Heart left ventricle (tissue), 16 donors: ENCODE measurements around the gene LONP2. TPM values are rescaled to one million over a fixed set of nuclear protein-coding genes. Genes with fewer than 3 reads are reported as not detected.
"Not testable (repeated sequence)": the region's sequence is repeated elsewhere in the genome, so short reads cannot be mapped to it uniquely, and the experiment has no call there.

Experiments
- ATAC-seq, 4 donors: fragments of 200-7000 bp; cut with Tn5 transposase; one replicate each; pipeline ENCODE4 v1.9.1; 2020 to 2022; ENCODE audit warnings: moderate library complexity in 4 of 4, mild to moderate bottlenecking in 3 of 4, moderate number of reproducible peaks in 1 of 4
- DNase-seq, 5 donors: peaks; one replicate each; pipeline ENCODE4 v3.0.0-alpha.2; 2020
- H3K27ac ChIP-seq, 12 donors: fragments of 200-600 bp; sonication (generic) in 4 of 12; one replicate each; pipeline versions ENCODE4 v1.5.0 to v1.8.0; 2016 to 2022; ENCODE audit warnings: mild to moderate bottlenecking in 2 of 12
- H3K27me3 ChIP-seq, 9 donors: fragments of 200-600 bp; sonication (generic) in 2 of 9; one replicate each; pipeline versions ENCODE4 v1.5.1 to v1.8.0; 2016 to 2022; ENCODE audit warnings: mild to moderate bottlenecking in 3 of 9
- H3K36me3 ChIP-seq, 9 donors: fragments of 200-600 bp; sonication (generic) in 2 of 9; one replicate each; pipeline versions ENCODE4 v1.5.0 to v1.8.0; 2018 to 2022; ENCODE audit warnings: mild to moderate bottlenecking in 2 of 9
- H3K4me1 ChIP-seq, 12 donors: fragments of 200-600 bp; sonication (generic) in 4 of 12; one replicate each; pipeline versions ENCODE4 v1.5.0 to v1.8.0; 2016 to 2022; ENCODE audit warnings: mild to moderate bottlenecking in 3 of 12
- H3K4me3 ChIP-seq, 12 donors: fragments of 200-600 bp; sonication (generic) in 4 of 12; one replicate each; pipeline versions ENCODE4 v1.5.0 to v1.8.0; 2017 to 2022; ENCODE audit warnings: mild to moderate bottlenecking in 9 of 12, moderate library complexity in 4 of 12
- H3K9me3 ChIP-seq, 12 donors: fragments of 200-600 bp; sonication (generic) in 4 of 12; one replicate each; pipeline versions ENCODE4 v1.5.0 to v1.8.0; 2016 to 2022; ENCODE audit warnings: mild to moderate bottlenecking in 1 of 12
- CTCF ChIP-seq, 12 donors: fragments of 200-600 bp; sonication (generic) in 4 of 12; IDR thresholded peaks; one replicate each; pipeline versions ENCODE4 v1.5.0 to v1.8.0; 2018 to 2022; ENCODE audit warnings: antibody characterized with exemption in 12 of 12, mild to moderate bottlenecking in 5 of 12
- POLR2A ChIP-seq, 2 donors: fragments of 450-650 bp; IDR thresholded peaks; one replicate each; pipeline ENCODE4 v1.6.1; 2017; ENCODE audit warnings: antibody characterized with exemption in 2 of 2, mild to moderate bottlenecking in 2 of 2, moderate library complexity in 2 of 2
- WGBS, 4 donors: extraction: QIAGEN DNeasy Blood & Tissue Kit in 2 of 4; methylation state at CpG; one replicate each; pipeline versions ENCODE4 v1.1.5 to v1.1.7; 2013 to 2018; 5-methylcytosine and 5-hydroxymethylcytosine counted together
- intact Hi-C, 10 donors: fragments of 100-400 bp; cut with DNase I; formaldehyde crosslinking; loops; one replicate each; pipeline versions ENCODE4 v1.11.1 to v1.14.2; 2022
- polyA plus RNA-seq, 2 donors: library from polyadenylated mRNA; stranded (reverse); fragments of 200-250 nt; gene quantifications; one replicate each; pipeline ENCODE4 v1.2.3, GENCODE V29; 2013
- total RNA-seq, 9 donors: library from RNA; depleted of rRNA in 2 of 9; stranded (reverse); fragments of >200 nt in 2 of 9; fragmentation: NEBNext Ultra II Directional in 3 of 9; extraction: Animal tissue kit (Norgen Biotek cat#: 25700) in 3 of 9; gene quantifications; one replicate each; pipeline versions ENCODE4 v1.1.0 to v1.2.4, GENCODE V29; 2016 to 2023
- donor health status: ischemic (EF 13 %, LVEDD 7.1; RV severe dilation, severe dysfunction).
- donor health status: healthy with polysubstance abuse.
- donor health status: DM: no; HTN: yes; CAD: no.
- donor health status: DM: no; HTN: no; CAD: no.
- donor health status: ischemic (EF 25% LVEDD 6.9; RV normal size, moderate dysfunction).
- donor health status: ischemic (EF 25% LVEDD 5.7; RV mildly dilated, moderate dysfunction).
- donor health status: healthy.
- donor health status: DM: yes; HTN: yes; CAD: no.
- donor health status: ischemic (EF 35%, LVEDD 5.7; RV mildly dilated, moderate dysfunction).
- donor health status: nonischemic (EF 11% LVEDD 7.7; RV severe dilation, severe dysfunction).
- donor health status: DM: yes; HTN: yes; CAD: no.
- donor health status: PGD.
- donor health status: ischemic (EF 29% LVEDD 5.4; RV normal size, mild dysfunction).
- donor health status: nonischemic (EF 23%, LVEDD 6.1; RV moderate dilation, normal function).

Gene LONP2
- total and polyA plus RNA-seq, 11 donors: 24.8 to 87.4 (median 69.2) TPM

GRCh38 chr16:48367441-48368049, 123.4 kb downstream of the LONP2 start:
- H3K27ac ChIP-seq: peak overlapping the region in 1 of 12 donors; percentile 8
- H3K4me3 ChIP-seq: no peak overlapping the region
- H3K36me3 ChIP-seq: peaks cover 0 to 3% (median 0%) of the 10 kb centered on the region in 9 donors
- intact Hi-C loops: loop anchor here in 3 of 10 donors (2.0 to 5.0 kb wide), 3 partner anchors 15 to 175 kb away; no protein-coding TSS in a partner anchor
- H3K9me3 ChIP-seq: no peaks in the 10 kb centered on the region
- ATAC-seq (no peak), DNase-seq (no peak)
- TF ChIP-seq CTCF (IDR thresholded peaks at IDR 0.05) (no peak), POLR2A (IDR thresholded peaks at IDR 0.05) (no peak)
- 49 to 57% (median 53%) methylated on average over 2 of the region's 2 CpGs for WGBS, 4 donors
- H3K4me1 ChIP-seq: peaks cover 3 to 75% (median 56%) of the 10 kb centered on the region in 12 donors
- no peaks in the 10 kb centered on the region for H3K27me3 ChIP-seq

GRCh38 chr16:48369765-48370164, 125.7 kb downstream of the LONP2 start:
- no peaks in the 10 kb centered on the region for H3K27me3 ChIP-seq
- whole genome bisulfite sequencing, 4 donors: 71 to 87% (median 84%) methylated on average over 1 of the region's 1 CpG
- ATAC-seq: no peak
- no peaks in the 10 kb centered on the region for H3K9me3 ChIP-seq
- no peak for TF ChIP-seq POLR2A (IDR thresholded peaks at IDR 0.05)
- TF ChIP-seq CTCF (IDR thresholded peaks at IDR 0.05): no peak
- peaks cover 1 to 82% (median 68%) of the 10 kb centered on the region in 12 donors for H3K4me1 ChIP-seq
- DNase-seq: no peak
- no peak overlapping the region for H3K4me3 ChIP-seq
- H3K27ac ChIP-seq: no peak overlapping the region
- intact Hi-C loops: loop anchor here in 4 of 10 donors (5.0 kb wide), 3 partner anchors 47 to 253 kb away; no protein-coding TSS in a partner anchor
- no peaks in the 10 kb centered on the region for H3K36me3 ChIP-seq

DNA sequence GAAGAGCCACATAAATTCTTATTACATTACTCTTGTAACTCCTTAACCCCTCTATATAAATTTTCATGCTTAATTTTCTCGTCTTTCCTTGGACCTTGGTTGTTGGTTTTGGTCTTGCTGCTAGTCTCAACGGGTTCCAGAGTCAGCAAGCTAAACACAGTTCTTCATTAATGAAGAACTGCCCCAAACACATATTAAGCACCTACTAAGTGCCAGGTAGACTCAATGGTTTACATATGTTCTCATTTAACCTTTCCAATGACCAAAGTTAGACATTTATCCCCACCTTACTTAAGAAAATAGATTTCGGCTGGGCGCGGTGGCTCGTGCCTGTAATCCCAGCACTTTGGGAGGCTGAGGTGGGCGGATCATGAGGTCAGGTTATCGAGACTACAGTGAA, 126.1 kb downstream of the LONP2 start:
- no peak overlapping the region for H3K4me3 ChIP-seq
- H3K36me3 ChIP-seq: no peaks in the 10 kb centered on the region
- no peak for ATAC-seq
- peaks cover 0 to 82% (median 68%) of the 10 kb centered on the region in 12 donors for H3K4me1 ChIP-seq
- TF ChIP-seq POLR2A (IDR thresholded peaks at IDR 0.05) (no peak), CTCF (IDR thresholded peaks at IDR 0.05) (no peak)
- no peaks in the 10 kb centered on the region for H3K9me3 ChIP-seq
- H3K27ac ChIP-seq: no peak overlapping the region
- no peaks in the 10 kb centered on the region for H3K27me3 ChIP-seq
- no peak for DNase-seq
- 93 to 97% (median 96%) methylated on average over 8 of the region's 8 CpGs for WGBS, 4 donors
- intact Hi-C loops: loop anchor here in 1 of 10 donors (5.0 kb wide), 1 partner anchor 252 kb away; no protein-coding TSS in a partner anchor

- 87 to 92% (median 90%) methylated on average over 18 of the region's 18 CpGs for WGBS, 4 donors
- not testable (repeated sequence) for H3K4me3 ChIP-seq, H3K27me3 ChIP-seq, H3K27ac ChIP-seq, DNase-seq, H3K9me3 ChIP-seq, H3K36me3 ChIP-seq
- ATAC-seq: peak in 1 of 4 donors; percentile 48
- intact Hi-C loops: loop anchor here in 1 of 10 donors (5.0 kb wide), 1 partner anchor 251 kb away; no protein-coding TSS in a partner anchor
- peaks cover 0 to 80% (median 70%) of the 10 kb centered on the region in 12 donors for H3K4me1 ChIP-seq
These were observed 126.7 kb downstream of the LONP2 start for GRCh38 chr16:48370668-48371392.
